DOHH2 (cell line): ENCODE measurements around the gene NDE1.

Source experiments
- CTCF ChIP-seq: fragments of 200-600 bp; sonication (generic); IDR thresholded peaks from one replicate; pipeline ENCODE4 v1.5.1; 2014; ENCODE audit warnings: antibody characterized with exemption, mild to moderate bottlenecking, low read depth, low read length; ENCODE audit not compliant: poor library complexity, severe bottlenecking
- EZH2phosphoT487 ChIP-seq: fragments of 200-600 bp; sonication (generic); IDR thresholded peaks from 2 replicates; pipeline ENCODE4 v1.6.1; 2017; ENCODE audit warnings: borderline replicate concordance, mild to moderate bottlenecking, antibody characterized with exemption, low read length, moderate library complexity, mixed read lengths

- no peak for TF ChIP-seq CTCF
- TF ChIP-seq EZH2phosphoT487: no peak
These were observed 3.2 kb downstream of the NDE1 start for GRCh38 chr16:15653227-15653626.
